Effector CD8-positive, alpha-beta T cell (primary cell): Measurements from ENCODE around the gene SLC13A4.
"Not testable (repeated sequence)": the region's sequence is repeated elsewhere in the genome, so short reads cannot be mapped to it uniquely, and the experiment has no call there.

Experiments
- DNase-seq: peaks from one replicate; lab custom pipeline; 2025; lab: John Stamatoyannopoulos, UW

Gene SLC13A4

GRCh38 chr7:135697276-135698049, 30.5 kb downstream of the SLC13A4 start:
- DNase-seq, result no peak

DNA sequence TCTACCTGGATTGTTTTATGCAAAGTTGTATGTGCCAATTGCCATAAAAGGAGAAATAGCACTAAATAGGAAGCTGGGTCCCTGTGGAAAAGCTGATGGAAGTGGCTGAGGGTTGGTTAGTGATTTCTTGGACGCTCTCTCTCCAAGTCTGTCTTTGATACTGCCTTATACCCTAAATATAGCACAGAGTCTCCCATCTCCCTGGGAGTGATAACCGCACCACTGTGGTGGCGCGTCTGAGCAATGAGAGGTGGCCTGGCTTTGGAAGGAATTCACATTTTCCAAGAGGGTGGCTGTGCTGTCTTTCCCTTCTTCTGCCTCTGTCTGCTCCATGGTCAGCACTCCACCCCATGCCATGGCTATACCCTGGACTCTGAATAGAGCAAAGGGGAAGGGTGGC, 34.4 kb downstream of the SLC13A4 start:
- DNase-seq, result no peak

DNA sequence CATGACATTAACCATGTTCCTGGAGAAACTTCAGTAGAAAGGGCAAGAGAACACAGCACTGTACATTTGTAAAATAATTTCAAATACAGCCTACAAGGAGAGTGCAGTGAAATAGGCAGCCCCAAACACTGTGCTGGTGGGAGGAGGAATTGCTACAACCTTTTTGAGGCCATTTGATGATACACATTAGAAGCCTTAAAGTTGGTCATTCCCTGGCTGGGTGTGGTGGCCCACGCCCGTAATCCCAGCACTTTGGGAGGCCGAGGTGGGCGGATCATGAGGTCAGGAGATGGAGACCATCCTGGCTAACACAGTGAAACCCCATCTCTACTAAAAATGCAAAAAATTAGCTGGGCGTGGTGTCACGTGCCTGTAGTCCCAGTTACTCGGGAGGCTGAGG, 35.4 kb downstream of the SLC13A4 start:
- DNase-seq, result not testable (repeated sequence)

DNA sequence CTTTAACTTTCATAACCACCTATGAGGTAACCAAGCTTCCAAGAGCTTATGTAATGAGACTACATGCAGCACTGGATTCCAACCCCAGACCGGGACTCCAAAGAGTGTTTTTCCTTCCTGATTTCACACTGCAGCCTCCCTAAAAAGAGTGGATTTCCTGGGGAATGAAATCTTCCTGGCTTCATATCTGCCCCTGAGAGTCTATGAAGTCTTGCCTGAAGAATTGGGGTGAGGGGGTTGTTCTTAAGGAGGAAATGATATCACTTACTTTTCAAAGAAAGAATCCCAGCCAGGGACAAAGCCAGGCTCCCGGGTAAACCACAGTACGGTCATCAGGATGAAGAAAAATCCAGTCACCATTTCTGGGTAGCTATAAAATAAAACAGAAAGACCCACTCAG, 35.9 kb downstream of the SLC13A4 start:
- no peak for DNase-seq

DNA sequence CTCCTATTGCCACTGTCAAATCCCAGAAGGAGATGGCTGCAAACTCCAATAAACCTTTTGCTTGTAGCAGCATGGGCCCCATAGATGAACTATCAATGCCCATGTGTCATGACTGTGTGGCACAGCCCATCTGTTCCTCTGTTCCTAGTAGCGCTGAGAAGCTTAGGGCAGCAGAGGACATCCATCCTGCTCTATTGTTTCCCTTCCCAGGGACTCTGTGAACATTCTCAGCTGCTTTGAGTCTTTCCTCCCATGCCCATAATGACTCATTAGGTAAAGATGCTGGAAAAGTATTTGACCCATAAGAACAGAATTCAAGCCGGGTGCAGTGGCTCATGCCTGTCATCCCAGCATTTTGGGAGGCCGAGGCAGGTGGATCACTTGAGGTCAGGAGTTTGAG, 37.4 kb downstream of the SLC13A4 start:
- no peak for DNase-seq

DNA sequence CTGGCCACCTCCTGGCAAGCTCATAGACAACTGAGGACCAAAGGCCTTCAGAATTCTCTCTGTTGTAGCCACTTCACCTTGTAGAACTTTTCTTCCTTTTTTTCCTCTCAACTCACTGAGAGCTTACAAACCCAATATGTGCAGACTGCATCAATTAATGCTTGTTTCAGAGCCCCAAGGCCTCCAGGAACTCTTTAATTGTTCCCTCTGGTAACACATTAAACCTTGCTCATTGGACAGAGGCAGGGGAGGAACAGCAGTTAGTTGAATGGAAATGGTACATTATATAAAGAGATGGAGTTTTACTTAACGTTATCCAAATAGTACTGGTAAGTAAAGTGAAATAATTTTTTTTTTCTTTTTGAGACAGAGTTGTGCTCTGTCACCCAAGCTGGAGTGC, 40.5 kb downstream of the SLC13A4 start:
- no peak for DNase-seq

DNA sequence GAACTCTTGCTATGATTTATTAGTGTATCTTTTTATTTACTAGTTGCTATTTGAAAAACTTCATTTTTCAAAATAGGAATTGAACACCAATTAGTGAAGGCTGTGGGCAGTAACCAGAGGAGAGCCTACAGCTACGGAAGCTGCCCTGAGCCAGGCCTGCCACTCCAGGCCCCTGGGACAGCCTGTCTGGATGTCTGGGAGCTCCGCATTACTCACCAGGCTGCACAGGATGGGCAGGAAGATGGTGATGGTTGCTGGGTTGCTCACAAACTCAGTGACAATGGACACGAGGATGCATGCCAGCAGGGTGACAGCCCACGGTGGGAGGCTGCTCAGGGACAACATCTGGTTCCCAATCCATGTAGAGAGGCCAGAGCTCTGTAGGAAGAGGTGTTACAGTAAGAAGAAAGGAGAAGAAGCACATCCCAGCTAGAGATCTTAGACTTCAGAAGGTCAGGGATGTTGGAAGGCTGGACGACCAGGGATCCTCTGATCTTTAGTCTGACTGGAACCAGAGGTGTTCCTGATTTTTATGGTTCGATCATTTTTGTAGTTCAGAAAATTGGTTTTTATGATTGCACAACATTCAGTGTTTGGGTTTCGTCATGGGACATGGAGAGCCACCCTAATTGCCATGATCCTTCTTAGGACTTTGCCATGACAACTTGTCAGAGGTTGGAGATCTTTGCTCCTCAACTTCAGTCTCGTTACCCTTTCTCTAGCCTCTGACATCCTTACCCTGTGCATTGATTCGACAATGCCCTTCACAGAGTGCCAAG, 42.5 kb downstream of the SLC13A4 start:
- DNase-seq, result no peak

- DNase-seq, result no peak
These were observed 43.3 kb downstream of the SLC13A4 start for GRCh38 chr7:135684699-135685098.

DNA sequence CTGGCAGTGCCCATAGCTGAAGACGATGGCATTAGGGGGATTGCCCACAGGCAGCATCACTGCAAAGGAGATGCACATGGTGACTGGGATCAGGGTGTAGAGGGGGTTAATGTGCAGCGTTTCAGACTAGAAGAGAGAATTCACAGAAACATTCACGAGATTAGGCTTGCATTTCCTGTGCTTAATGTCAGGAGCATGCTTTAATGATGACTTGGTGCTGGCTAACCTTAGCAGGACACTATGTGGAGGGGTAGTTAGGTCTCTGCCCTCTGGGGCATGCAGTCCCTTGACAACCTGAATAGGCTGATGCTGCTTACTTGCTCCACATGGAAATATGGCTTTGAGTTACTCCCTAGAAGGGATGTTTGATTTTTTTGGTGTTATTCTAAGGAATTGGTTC, 43.9 kb downstream of the SLC13A4 start:
- no peak for DNase-seq

DNA sequence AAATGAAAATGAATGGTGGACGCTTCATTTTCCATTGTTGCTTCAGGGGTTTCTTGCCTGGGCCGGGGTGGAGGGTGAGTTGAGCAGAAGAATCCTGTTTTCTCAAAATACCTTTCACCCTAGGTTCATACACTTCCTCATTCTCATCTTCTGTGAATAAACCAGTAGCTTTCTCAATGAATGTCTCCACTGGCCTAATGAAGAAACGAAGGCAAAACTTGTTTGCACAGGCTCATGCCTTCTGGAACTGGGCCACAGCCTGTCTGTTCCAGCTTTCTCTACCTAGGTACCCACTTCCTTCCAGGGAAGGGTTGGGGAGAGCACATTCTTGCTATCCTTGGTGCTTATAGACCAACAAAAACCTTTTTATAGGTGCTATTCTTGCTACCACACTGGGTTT, 44.4 kb downstream of the SLC13A4 start:
- DNase-seq, result no peak

DNA sequence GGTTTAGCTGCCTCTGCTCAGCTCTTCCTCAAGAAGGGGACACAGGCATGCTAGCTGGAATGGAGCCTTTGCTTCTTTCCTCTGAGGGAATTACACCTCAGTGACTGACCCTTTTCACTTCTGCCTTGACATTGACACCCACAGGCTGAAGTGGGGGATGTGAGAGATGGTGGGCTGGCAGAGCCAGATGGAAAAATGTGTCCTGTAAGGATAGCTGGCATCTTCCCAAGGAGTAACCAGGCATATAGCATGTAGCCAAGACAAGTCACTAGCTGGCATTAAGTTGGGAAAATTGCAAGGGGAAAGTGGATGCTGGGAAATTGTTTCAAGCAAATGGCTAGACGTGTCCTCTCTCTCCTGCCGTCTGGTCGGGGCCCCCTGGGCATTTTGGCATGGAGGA, 45.8 kb downstream of the SLC13A4 start:
- no peak for DNase-seq

GRCh38 chr7:135681762-135682161, 46.2 kb downstream of the SLC13A4 start:
- no peak for DNase-seq

- no peak for DNase-seq
These were observed 49.1 kb downstream of the SLC13A4 start for GRCh38 chr7:135678612-135679575.

GRCh38 chr7:135673360-135673706, 54.7 kb downstream of the SLC13A4 start:
- no peak for DNase-seq

- DNase-seq, result no peak
These were observed 55.2 kb downstream of the SLC13A4 start for GRCh38 chr7:135672560-135673359.

- no peak for DNase-seq
These were observed 57.8 kb downstream of the SLC13A4 start for GRCh38 chr7:135670179-135670578.

GRCh38 chr7:135669774-135670173, 58.2 kb downstream of the SLC13A4 start:
- no peak for DNase-seq

- DNase-seq, result not testable (repeated sequence)
These were observed 59.1 kb downstream of the SLC13A4 start for GRCh38 chr7:135668852-135669395.

GRCh38 chr7:135667626-135668025, 60.4 kb downstream of the SLC13A4 start:
- DNase-seq, result not testable (repeated sequence)

- no peak for DNase-seq
These were observed 61.1 kb downstream of the SLC13A4 start for GRCh38 chr7:135666846-135667245.

- DNase-seq, result no peak
These were observed 61.8 kb downstream of the SLC13A4 start for GRCh38 chr7:135666156-135666555.
